ENCODE results near the gene RGS18.
"Not testable (repeated sequence)": the region's sequence is repeated elsewhere in the genome, so short reads cannot be mapped to it uniquely, and the experiment has no call there.

RGS18 gene, protein sequence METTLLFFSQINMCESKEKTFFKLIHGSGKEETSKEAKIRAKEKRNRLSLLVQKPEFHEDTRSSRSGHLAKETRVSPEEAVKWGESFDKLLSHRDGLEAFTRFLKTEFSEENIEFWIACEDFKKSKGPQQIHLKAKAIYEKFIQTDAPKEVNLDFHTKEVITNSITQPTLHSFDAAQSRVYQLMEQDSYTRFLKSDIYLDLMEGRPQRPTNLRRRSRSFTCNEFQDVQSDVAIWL

DNA sequence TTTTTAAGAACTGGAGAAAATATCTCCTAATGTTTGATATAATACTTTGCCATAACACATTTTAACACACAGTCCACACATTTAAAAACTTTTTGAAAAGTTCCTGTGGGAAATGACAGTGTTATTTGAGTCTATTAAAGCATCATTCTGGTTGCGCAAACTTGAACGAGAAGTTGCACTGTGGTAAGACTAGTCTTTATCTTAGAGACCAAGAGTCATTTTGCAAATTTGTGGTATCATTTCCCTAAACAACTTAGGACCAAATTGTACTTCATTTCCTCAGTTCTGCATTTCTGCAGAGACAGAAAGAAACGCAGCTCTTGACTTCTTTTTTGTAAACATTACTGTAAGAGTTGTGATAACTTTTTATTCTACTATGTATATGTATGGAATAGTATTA is at the start of gene RGS18:
RGS18 (plus strand) TSS at position 282 of the 400 bp plus-strand sequence. CDS start 176 bp downstream, outside the sequence.
- DNase-seq = no peak

DNA sequence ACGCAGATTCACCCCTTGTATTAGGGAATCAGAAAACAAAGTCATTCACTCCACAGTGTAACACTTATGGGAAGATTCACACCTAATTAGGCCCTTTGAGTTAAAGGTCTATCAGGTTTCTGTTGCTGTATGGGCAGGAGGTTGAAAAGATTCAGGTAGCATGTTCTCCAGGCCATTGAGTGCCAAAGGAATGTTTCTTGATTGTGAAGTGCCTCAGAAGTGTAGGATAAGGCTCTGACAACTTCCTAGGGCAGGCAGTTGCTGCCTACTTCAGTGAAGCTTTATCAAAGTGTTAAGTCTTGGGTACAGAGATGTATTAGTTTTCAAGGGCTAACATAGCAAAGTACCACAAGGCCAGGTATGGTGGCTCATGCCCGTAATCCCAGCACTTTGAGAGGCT is 48.7 kb upstream of the RGS18 start:
- DNase-seq = no peak

GRCh38 chr1:192115000-192115399 is 43.3 kb upstream of the RGS18 start:
- DNase-seq = no peak

- DNase-seq = no peak
Measured at GRCh38 chr1:192118881-192119405, 39.3 kb upstream of the RGS18 start.

DNA sequence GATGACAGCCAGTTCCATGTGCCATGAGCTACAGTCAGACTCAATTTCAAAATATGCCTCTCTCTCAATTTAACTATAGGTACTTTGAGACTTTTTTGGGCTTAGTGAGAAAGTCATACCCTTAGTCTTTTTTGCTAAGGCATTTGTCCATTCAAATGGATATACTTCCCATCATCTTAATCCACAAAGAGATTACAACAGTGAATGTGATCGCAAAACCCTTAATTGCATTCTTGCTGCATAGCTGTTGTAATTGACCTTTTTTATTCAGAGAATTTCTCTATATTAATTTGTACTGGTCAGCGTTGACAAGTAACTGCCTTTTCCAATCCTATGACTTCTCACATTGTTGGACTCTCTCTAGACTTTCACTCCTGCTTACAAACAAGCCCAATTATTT is 38.6 kb upstream of the RGS18 start:
- DNase-seq = no peak

GRCh38 chr1:192122668-192123067 is 35.6 kb upstream of the RGS18 start:
- DNase-seq = no peak

DNA sequence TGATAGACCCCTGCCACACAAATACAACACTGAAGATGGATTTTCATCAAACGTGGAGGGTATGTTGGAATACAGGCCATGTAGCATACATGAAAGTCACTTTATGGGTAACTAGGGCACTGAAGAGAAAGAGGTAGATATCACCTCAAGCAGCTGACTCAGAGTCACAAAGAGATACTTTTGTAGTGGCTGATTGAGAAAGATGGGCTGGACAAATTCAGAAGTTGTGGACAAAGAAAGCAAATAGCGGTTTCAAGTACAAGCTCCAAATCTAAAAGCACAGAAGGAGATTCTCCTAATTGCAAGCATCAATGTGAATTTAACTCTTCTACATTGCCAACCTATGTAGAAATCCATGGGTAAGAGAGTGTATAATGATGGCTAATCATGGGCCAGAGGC is 35.0 kb upstream of the RGS18 start:
- DNase-seq = no peak

- no peak for DNase-seq
Measured at GRCh38 chr1:192126030-192126619, 32.1 kb upstream of the RGS18 start.

GRCh38 chr1:192130175-192130574 is 28.1 kb upstream of the RGS18 start:
- no peak for DNase-seq

GRCh38 chr1:192130865-192131264 is 27.4 kb upstream of the RGS18 start:
- not testable (repeated sequence) for DNase-seq

DNA sequence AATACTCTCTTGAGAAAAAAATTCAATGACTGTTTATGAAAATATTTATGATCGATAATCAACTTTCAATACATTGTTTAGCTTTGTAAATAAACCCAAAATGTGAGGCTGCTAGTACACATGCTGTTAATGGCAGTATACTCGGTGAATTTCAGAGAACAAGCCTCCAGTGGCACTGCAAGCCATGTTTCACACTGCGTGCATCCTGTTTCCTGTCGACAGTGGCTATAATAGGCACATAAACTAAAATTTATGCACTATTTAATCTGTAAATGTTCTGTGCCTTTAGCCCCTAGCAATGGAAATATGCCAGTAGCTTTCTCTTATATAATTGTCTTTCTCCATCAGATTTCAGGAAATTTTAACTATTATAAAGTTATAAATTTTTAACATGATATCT is 26.3 kb upstream of the RGS18 start:
- DNase-seq = no peak

GRCh38 chr1:192133350-192133926 is 24.8 kb upstream of the RGS18 start:
- DNase-seq = no peak

DNA sequence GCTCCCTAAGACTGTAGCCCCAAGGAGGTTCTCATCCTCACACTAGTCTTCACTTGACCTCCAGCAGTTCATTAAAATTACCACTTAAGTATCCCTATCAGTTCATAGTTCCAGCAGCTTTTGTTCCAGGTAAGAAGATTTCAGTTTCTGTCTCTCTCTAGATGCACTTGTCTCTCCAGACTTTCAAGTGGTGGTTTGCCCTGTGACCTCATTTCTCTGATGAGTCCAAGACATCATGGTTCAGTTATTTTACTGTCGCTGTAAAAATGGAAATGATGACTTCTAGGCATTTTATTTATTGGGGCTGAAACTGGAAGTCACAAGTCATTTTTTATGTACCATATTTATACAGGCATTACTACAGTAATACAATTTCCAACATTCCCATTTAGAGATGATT is 17.9 kb upstream of the RGS18 start:
- DNase-seq = no peak

DNA sequence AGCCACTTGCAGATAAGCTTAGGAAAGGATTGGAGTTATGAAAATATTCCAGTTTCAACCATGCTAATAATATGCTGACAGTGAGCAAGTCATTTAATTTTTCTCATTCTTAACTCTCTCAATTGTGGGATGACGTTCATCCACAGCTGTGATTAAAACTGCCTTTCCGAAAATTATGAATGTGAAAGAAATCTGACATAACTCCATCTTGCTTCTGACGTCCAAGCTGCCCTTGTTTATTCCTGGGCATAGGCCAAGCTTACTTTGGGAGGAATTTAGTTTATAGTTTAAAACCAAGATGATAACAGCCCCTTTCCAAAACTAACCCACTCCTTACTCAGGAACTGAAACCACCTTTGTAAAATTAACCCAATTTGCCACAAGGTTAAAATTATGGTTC is 11.0 kb upstream of the RGS18 start:
- no peak for DNase-seq

GRCh38 chr1:192147696-192148095 is 10.6 kb upstream of the RGS18 start:
- no peak for DNase-seq

DNA sequence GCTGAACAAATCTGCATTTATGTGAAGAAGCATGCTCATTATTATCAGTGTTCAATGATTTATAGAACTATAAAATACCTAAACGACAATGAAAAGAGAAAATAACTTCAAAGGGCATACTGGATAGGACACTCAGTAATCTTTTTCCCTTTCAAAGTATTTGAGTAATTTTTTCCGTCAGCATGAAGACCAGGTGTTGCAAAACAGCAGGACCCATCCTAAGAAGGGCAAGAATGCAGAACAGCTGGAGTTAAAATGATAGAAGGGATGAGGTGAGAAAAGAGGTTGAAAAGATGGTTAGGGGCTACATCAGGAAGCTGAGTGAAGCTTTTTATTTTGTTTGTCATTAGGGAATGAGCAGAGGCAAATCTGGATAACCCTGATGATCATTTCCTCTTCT is 7.1 kb upstream of the RGS18 start:
- DNase-seq = no peak

DNA sequence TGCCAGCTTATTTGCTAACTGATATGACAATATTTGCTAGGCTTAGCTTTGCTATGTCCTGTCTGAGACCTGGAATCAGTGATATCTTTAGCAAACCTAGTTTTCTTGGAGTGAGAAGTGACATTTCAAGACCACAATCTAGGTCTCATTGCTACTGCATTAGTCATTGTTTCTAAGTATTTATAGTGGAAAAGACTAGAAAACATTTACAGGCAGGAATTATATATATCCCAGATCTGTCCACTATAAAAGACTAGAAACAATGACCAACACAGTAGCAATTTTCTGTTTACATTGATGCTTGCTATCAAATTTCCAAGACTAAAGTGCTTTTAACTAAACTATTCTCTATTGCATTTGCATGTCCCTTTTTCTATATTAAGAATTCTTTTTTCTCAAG is 5.0 kb upstream of the RGS18 start:
- no peak for DNase-seq

DNA sequence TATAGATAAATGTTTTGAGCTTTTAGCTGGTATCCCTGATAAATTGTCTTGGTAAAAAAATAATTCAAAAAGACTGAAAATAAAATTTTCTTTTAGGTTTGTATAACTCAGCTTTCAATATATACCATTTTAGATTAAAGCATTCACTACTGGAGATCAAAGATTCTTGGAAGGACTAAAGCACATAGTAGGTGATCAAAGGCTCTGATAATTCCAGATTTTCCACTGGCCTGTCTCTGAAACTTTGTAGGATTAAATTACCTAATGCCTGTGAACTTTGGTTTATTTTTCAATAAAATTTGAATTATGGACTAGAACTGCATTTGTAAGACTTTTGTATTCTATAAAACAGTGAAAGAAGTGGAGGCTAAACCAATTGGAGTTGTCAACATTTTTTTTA is 1.2 kb upstream of the RGS18 start:
- DNase-seq = no peak

DNA sequence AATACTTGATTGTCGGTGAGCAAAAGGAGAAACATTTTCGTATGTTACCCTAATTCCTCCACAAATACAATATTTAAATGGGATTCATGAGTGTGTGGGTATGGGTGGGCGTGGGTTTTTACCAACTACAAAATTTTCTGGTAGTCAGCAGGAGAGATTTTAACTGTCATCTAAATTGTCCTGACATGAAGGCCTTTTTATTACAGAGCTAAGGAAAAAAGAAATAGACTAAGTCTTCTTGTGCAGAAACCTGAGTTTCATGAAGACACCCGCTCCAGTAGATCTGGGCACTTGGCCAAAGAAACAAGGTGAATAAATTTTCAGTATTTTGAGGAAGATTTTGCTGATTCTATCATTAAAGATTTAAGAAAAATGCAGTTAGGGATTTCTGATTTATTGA is 752 bp downstream of the RGS18 start:
- no peak for DNase-seq

- no peak for DNase-seq
Measured at GRCh38 chr1:192159781-192160180, 1.5 kb downstream of the RGS18 start.

- DNase-seq = no peak
Measured at GRCh38 chr1:192160196-192160595, 1.9 kb downstream of the RGS18 start.

- DNase-seq = no peak
Measured at GRCh38 chr1:192161976-192162375, 3.7 kb downstream of the RGS18 start.

GRCh38 chr1:192162376-192162775 is 4.1 kb downstream of the RGS18 start:
- no peak for DNase-seq

DNA sequence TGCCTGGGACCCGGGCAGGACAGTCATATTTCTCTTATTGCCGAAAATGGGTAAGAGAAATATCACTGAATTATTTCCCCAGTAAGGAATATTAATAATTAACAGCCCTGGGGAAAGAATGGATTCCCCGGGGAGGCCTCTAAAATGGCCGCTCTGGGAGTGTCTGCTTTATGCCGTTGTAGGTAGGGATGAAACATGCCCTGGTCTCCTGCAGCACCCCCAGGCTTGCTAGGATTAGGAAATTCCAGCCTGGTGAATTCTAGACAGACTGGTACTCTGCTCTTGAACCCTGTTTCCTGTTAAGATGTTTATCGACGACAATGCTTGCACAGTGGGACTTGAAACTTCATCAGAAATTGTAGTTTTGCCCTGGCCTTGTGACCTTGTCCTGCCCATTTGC is 6.7 kb downstream of the RGS18 start:
- not testable (repeated sequence) for DNase-seq

DNA sequence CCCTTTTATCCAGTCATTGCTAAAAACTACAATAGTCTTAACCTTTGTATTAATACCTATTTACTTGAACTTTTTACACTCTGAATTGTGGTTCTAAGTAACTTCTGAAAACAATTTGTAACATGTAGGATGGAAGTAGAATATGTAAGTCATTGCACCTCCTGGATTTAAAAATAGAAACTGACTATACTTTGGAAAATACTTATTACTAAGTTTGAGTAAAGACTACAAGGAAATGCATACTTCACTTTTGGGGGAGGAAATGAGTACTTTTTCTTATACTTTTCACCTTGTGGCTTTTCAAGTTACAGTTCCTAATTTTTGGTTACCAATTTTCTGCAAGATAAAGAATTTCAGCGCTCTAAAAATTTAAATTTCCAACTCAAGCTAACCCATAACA is 8.7 kb downstream of the RGS18 start:
- DNase-seq = no peak
